ENCODE results near the gene ACSL1.

ACSL1 gene

GRCh38 chr4:184810720-184811119, 15.0 kb downstream of the ACSL1 start:
- no peak for DNase-seq

GRCh38 chr4:184808713-184809050, 17.1 kb downstream of the ACSL1 start:
- no peak for DNase-seq

- no peak for DNase-seq
Observed at GRCh38 chr4:184807797-184808712, 17.7 kb downstream of the ACSL1 start.

GRCh38 chr4:184807256-184807655, 18.5 kb downstream of the ACSL1 start:
- no peak for DNase-seq

GRCh38 chr4:184806711-184807110, 19.1 kb downstream of the ACSL1 start:
- no peak for DNase-seq

- DNase-seq = no peak
Observed at GRCh38 chr4:184806229-184806550, 19.6 kb downstream of the ACSL1 start.

- DNase-seq = no peak
Observed at GRCh38 chr4:184805462-184806228, 20.1 kb downstream of the ACSL1 start.

- DNase-seq = no peak
Observed at GRCh38 chr4:184804621-184805020, 21.1 kb downstream of the ACSL1 start.

GRCh38 chr4:184803874-184804273, 21.9 kb downstream of the ACSL1 start:
- no peak for DNase-seq

- DNase-seq = no peak
Observed at GRCh38 chr4:184803133-184803532, 22.6 kb downstream of the ACSL1 start.

GRCh38 chr4:184802697-184803015, 23.1 kb downstream of the ACSL1 start:
- no peak for DNase-seq

GRCh38 chr4:184801781-184802696, 23.7 kb downstream of the ACSL1 start:
- no peak for DNase-seq

GRCh38 chr4:184798504-184798903, 27.3 kb downstream of the ACSL1 start:
- DNase-seq = no peak

GRCh38 chr4:184796906-184797305, 28.9 kb downstream of the ACSL1 start:
- DNase-seq = no peak

GRCh38 chr4:184795214-184795844, 30.4 kb downstream of the ACSL1 start:
- no peak for DNase-seq

- no peak for DNase-seq
Observed at GRCh38 chr4:184794470-184794869, 31.3 kb downstream of the ACSL1 start.

- no peak for DNase-seq
Observed at GRCh38 chr4:184793735-184794355, 31.9 kb downstream of the ACSL1 start.

GRCh38 chr4:184792950-184793555, 32.7 kb downstream of the ACSL1 start:
- DNase-seq = no peak

GRCh38 chr4:184792334-184792733, 33.4 kb downstream of the ACSL1 start:
- DNase-seq = no peak

GRCh38 chr4:184790826-184791225, 34.9 kb downstream of the ACSL1 start:
- no peak for DNase-seq

GRCh38 chr4:184787766-184788503, 37.8 kb downstream of the ACSL1 start:
- DNase-seq = no peak

All from central memory CD4-positive, alpha-beta T cell (primary cell).